ENCODE data around the gene DHX15. TPM values are rescaled to one million over a fixed set of nuclear protein-coding genes. Genes with fewer than 3 reads are reported as not detected.
A peak's percentile ranks its signal among the peaks of the same experiment; 100 is the strongest.

The DHX15 gene
- polyA plus RNA-seq, 1 donor: 112 TPM

DNA sequence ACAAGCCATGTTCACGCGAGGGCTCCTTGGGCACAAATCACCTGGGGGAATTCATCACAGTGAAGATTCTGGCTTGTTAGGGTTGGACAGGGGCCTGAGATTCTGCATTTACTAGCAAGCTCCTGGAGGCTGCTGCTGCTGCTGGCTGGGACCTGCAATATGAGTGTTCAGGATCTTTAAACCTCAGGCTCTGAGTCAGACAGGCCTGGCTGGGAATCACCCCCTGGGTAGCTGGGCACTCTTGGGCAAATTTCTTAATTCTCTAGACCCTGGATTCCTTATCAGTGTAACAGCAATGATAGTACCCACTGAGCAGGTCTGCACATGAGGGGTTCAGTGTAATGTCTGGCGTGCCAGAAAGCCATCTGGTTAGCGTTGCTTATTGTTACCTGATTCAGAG is 101.5 kb downstream of the DHX15 start:
- DNase-seq: no peak

DNA sequence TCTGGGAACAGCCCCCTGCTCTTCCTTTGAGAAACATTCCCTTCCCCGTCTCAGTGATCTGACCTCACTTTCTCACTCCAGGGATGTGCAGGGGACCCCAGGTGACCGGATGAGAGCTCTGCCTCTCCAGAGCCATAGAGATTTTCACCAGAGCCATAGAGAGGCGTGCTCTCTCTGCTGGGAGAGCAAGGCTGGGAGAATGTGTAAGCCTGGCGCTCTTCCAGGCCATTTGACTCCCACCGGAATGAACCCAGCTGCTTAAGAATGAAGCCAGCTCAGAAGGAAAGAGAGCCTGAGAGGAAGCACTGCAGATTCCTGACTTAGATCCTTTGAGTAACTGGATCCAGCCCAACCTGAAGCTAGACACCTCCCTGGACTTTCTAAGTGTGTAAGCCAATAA is 106.4 kb downstream of the DHX15 start:
- peak; percentile 57 for DNase-seq

Other genes starting within 250 kb of the DHX15 start
- gene SOD3, start 211.0 kb upstream of the DHX15 start, polyA plus RNA-seq (ENCODE audit: insufficient read length): 30.0 TPM

All from hindlimb muscle (tissue), 1 donor.